Colon (tissue), 2 donors: ENCODE data around the gene WWC2.

Experiments
- FAIRE-seq: peaks from 2 replicates; lab custom pipeline; 2012; peaks lifted over from hg19 to GRCh38; lab: Jason Lieb, UNC
- donor health status: control.
- donor health status: control.

WWC2 gene

DNA sequence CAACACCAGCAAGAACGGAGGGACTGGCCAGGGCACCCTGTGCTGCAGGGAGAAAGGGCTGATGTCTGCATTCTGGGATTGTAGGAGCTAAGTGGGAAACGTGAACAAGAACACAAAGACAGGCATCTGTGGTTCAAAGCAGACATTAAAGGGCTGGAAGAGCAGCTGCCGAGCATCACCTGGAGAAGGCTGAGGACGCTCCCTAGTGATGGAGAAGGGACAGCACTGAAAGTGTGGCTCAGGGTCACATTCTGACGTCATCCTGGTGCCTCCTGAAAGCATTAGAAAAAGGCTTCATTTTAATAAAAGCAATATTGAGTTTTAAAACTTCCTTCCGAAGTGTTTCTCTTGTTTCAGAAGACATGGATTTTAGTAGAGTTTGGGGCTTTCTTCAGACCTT lies 158.8 kb downstream of the WWC2 start:
- no peak for FAIRE-seq

DNA sequence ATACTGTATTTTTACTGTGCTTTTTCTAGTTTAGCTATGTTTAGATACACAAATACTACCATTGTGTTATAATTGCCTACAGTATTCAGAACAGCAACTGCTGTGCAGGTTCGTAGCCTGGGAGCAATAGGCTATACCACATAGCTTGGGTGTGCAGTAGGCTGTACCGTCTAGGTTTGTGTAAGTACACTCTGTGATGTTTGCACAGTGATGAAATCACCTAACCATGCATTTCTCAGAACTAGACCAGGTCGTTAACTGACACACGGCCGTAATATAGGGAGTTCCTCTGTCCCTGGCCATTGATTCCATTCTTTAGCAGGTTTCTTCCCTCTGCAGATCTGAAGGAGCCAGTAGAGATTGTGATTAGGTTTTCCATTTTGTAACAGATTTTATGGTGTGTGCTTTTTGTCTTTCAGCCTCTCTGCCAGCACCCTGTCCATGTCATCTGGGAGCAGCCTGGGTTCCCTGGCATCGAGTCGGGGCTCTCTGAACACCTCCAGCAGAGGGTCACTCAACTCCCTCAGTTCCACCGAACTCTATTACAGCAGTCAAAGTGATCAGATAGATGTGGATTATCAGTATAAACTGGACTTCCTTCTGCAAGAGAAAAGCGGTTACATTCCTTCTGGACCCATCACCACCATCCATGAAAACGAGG lies 161.6 kb downstream of the WWC2 start:
- no peak for FAIRE-seq

GRCh38 chr4:183261953-183262775 lies 163.1 kb downstream of the WWC2 start:
- no peak for FAIRE-seq

DNA sequence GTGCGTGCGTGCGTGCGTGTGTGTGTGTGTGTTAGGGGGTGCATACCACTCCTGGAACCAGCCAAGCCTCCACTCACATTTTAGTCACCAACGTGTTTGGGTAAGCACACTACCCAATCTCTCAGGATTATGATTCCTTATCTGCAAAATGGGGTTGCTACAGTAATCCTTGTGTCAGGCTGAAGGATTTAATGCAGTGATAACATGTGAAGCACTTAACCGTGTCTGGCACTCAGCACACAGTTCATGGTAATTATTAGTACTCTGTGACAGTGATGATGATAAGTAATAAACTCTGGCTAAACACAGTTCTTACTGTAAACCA lies 163.7 kb downstream of the WWC2 start:
- no peak for FAIRE-seq

DNA sequence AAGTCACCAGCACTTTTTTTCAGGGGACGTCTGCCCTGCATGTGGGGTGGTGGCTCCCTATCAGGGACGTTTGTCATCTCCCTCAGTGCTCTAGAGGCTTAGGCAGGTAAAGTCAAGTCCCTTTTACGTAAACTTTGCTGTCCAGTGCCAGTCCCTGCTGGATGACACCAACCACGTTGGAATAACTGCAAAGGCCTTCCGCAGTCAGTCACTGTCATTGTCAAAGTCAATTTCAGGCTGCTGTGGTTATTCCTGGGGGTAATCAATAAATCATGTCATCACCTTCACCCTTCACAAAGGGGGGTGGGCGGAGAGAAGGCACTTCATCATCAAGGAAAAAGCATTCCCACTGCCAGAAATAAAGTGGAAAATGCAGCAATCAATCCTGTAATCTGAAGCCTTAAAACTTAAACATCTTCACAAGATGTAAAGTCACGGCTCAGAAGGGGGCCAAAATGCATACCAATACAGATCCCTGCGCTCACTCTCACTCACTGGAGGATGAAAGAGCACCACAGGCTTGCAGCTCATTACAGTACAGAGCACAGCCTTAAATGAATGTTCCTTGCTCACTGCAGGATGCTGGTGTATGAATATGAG lies 164.8 kb downstream of the WWC2 start:
- no peak for FAIRE-seq

DNA sequence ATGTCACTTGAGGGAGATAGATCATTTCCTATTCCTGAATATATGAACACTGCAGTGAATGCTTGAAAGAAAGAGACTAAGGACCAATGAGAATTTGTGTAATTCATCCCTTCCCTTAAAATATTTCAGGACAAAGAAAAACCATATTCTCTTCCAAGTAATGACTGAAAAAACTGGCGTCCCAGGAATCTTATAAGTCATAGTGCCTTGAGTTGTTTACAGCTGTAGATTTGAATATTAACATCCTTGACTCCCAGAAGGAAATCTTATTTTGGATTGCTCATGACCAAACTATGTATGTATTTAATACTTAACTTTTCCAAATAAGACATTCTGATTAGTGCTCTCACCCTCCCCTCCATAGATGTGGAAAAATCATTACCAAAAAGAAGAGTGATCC lies 165.6 kb downstream of the WWC2 start:
- FAIRE-seq = no peak

DNA sequence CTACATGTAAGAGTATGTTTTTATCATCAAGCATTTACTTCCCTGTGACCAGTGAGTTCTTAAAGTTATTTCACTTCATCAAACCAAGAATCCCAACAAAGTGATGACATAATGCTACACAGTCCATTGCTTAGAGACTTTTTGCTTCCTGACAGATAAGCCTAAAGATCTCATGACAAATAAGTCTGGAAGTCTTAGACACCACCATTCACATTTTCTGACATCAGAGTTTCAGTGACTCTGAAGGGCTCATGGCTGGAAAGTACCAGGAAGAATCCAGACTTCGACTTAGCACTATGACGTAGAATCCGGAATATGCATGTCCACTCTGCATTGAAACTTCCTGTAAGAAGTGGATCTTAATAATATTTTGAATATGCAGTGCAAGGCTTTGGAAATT lies 167.3 kb downstream of the WWC2 start:
- no peak for FAIRE-seq

GRCh38 chr4:183268556-183268955 lies 169.5 kb downstream of the WWC2 start:
- FAIRE-seq = no peak

- no peak for FAIRE-seq
Observed at GRCh38 chr4:183272384-183272783, 173.3 kb downstream of the WWC2 start.

DNA sequence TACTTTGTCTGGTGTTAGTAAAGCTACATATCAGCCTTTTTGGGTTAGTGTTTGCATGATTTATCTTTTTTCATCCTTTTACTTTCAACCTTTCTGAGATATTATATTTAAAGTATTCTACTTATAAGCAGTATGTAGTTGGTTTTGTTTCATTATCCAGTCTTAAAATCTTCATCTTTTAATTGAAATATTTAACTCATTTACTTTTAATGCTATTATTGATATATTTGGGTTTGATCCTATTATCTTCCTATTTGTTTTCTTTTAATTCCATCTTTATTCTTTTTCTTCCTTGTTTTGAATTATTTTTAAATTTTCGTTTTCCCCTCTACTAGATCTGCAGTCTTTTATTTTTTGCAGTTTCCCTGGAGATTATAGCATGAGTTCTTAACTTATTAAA lies 177.0 kb downstream of the WWC2 start:
- FAIRE-seq = peak; percentile 72

DNA sequence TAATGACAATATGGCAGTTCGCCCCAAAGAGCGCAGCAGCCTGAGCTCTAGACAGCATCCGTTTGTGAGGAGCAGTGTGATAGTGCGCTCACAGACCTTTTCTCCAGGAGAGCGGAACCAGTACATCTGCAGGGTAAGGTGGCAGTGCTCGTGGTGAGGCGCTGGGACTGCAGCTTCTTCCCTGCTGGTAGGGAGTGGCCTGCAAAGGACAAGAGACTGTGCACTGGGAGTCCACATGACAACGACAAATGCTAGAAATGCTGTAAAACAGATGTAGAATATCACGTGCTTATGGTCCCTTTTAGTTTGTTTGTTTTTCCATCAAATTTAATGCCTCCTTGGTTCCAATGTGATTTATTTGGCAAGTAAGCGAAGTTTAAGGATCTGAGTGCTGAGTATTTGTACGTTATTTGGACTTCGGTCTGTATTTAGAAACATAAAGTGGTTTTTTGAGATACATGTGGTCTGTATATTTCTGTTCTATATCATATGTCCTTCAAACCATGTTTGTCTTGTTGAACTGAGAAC lies 185.3 kb downstream of the WWC2 start:
- no peak for FAIRE-seq

DNA sequence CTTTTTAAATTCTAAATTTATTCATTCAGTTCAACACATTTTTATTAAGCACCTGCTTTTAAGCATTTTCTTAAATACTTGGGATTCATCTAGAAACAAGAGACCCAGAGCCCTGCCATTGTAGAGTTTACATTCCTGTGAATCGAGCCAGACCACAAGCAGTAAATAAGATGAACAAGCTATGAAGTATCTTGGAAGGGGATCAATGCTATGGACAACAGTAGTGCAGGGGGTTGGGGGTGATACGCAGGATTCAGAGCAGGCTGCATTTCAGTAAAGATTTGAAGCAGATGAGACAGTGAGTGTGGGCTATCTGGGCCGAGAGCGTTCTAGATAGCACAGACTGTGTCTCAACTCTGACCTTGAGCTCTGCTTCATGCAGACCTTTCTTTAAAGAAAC lies 185.9 kb downstream of the WWC2 start:
- FAIRE-seq = no peak

GRCh38 chr4:183285886-183286285 lies 186.8 kb downstream of the WWC2 start:
- no peak for FAIRE-seq

GRCh38 chr4:183286590-183287308 lies 187.7 kb downstream of the WWC2 start:
- FAIRE-seq = no peak

- no peak for FAIRE-seq
Observed at GRCh38 chr4:183287309-183287659, 188.2 kb downstream of the WWC2 start.

GRCh38 chr4:183287677-183288076 lies 188.6 kb downstream of the WWC2 start:
- FAIRE-seq = no peak

DNA sequence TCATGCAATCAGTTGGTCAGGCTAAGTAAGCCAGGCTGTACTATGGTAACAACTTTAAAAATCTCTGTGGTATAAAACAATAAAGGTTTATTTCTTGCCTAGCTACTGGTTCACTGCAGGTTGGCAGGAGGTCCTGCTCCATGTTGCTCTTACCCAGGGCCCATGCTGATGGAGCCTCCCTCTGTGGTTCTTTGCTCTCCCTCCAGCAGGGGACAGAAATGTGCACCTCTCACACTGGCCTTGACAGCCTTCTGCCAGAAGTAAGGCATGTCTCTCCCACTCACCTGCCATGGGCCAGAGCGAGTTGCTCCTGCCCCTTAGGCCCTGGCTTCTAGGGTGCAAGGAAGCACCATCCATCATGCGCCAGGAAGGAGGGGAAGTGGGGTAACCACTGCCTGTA lies 189.9 kb downstream of the WWC2 start:
- FAIRE-seq = no peak

- FAIRE-seq = no peak
Observed at GRCh38 chr4:183289688-183290087, 190.6 kb downstream of the WWC2 start.

GRCh38 chr4:183291070-183291469 lies 192.0 kb downstream of the WWC2 start:
- no peak for FAIRE-seq

- no peak for FAIRE-seq
Observed at GRCh38 chr4:183295711-183296110, 196.7 kb downstream of the WWC2 start.

DNA sequence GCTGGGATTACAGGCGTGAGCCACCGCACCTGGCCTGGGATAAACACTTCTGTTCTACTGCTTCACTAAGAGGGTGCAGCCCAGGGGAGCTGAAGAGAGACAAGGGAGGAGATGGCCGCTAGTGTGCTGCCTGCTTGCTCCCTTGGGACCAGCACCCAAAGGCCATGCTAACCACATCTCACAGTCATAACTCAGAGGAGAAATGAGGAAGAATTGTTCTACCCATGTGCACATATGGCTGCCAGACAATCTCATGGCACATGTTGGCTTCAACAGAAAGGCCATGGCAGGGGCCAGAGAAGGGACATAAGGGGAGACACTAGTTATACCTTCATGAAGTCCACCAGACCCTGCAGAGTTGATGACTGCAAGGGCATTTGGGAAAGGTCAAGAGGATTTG lies 198.6 kb downstream of the WWC2 start:
- FAIRE-seq = no peak

DNA sequence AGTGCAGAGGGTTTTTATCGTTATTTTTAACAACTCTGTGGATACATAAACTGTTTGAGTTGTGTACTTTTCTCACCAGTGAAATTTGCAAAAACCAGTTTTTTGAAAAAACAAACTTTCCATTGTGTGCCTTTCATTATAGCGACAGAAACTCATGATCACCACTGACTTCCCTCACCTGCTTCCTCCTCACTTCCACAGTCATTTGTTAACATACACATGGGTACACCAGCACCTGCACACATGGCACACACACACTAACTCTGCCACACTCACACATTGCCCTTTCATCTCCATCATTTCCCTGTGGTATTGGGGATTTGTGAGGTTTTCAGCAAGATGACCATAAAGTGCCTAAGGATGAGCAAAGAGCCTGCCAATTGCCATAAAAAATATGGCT lies 200.4 kb downstream of the WWC2 start:
- FAIRE-seq = no peak

DNA sequence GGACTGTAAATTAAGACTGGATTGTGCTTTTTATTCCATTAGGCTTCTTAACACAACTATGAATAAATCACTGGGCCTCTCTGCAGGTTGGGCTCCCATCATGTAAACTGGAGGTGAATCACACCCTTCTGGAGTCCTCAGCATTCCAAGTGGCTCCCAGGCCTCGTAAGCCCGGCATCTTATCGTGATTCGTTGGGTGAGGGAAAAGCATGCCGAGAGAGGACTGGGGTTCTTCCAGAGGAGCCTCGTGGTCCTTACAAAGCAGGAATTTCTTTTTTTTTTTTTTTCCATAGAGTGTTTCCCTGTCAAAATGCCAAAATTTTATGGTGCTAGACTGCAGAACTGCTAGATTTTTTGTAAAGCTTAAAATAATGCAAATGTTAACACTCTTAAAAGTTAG lies 201.0 kb downstream of the WWC2 start:
- FAIRE-seq = no peak
